ENCODE measurements around the gene PHF19.

PHF19 gene

GRCh38 chr9:120913647-120914264, 36.8 kb upstream of the PHF19 start:
- DNase-seq = no peak

- no peak for DNase-seq
Measured at GRCh38 chr9:120912958-120913646, 36.1 kb upstream of the PHF19 start.

GRCh38 chr9:120911295-120911837, 34.4 kb upstream of the PHF19 start:
- DNase-seq = no peak

GRCh38 chr9:120910643-120911042, 33.7 kb upstream of the PHF19 start:
- no peak for DNase-seq

GRCh38 chr9:120909904-120910303, 32.9 kb upstream of the PHF19 start:
- peak; percentile 58 for DNase-seq

GRCh38 chr9:120905315-120906164, 28.6 kb upstream of the PHF19 start:
- DNase-seq = no peak

- DNase-seq = no peak
Measured at GRCh38 chr9:120904978-120905301, 28.0 kb upstream of the PHF19 start.

GRCh38 chr9:120904061-120904977, 27.3 kb upstream of the PHF19 start:
- peak; percentile 67 for DNase-seq

GRCh38 chr9:120902569-120903535, 25.9 kb upstream of the PHF19 start:
- no peak for DNase-seq

- no peak for DNase-seq
Measured at GRCh38 chr9:120901755-120902568, 25.0 kb upstream of the PHF19 start.

GRCh38 chr9:120900824-120901223, 23.8 kb upstream of the PHF19 start:
- DNase-seq = no peak

GRCh38 chr9:120899490-120900068, 22.6 kb upstream of the PHF19 start:
- DNase-seq = no peak

- no peak for DNase-seq
Measured at GRCh38 chr9:120898396-120898795, 21.4 kb upstream of the PHF19 start.

GRCh38 chr9:120895951-120896350, 19.0 kb upstream of the PHF19 start:
- no peak for DNase-seq

GRCh38 chr9:120894321-120895148, 17.5 kb upstream of the PHF19 start:
- DNase-seq = no peak

- no peak for DNase-seq
Measured at GRCh38 chr9:120893611-120894307, 16.8 kb upstream of the PHF19 start.

- peak; percentile 62 for DNase-seq
Measured at GRCh38 chr9:120892748-120893610, 16.0 kb upstream of the PHF19 start.

Measured in activated CD4-positive, alpha-beta T cell treated with anti-CD3 and anti-CD28 coated beads, Interleukin-2, amount 50 U/mL, for 1 hour (primary cell).